ENCODE measurements around the gene DBI. TPM values are rescaled to one million over a fixed set of nuclear protein-coding genes. Genes with fewer than 3 reads are reported as not detected.

The DBI gene
- total and polyA plus RNA-seq, 2 of the 8 experiments (the other 6 are each of a cell fraction or from before 2014, with no cell fraction given) = 180 to 212 TPM

DNA sequence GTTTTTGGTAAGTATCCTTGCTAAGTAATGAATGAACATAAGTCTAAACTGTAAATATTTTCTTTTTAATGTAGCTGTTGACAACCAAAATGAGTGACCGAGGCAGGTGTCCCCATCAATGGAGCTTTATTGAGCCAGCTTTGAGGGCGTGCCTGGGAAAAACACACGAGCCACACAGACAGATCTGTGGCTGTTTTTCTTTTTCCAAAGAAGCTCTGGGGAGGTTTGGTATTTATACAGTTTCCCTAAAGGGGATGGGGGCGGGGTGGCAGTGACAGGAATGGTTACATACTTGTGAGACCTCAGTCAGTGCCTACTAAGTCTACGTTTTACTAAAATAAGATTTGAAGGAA lies 11.2 kb downstream of the DBI start (continued):
- TF ChIP-seq POU5F1 (IDR thresholded peaks at IDR 0.05; ENCODE audit: low read depth, low read length) (no peak), JUN (IDR thresholded peaks at IDR 0.05; ENCODE audit: low read depth, low read length) (no peak), POLR2A (IDR thresholded peaks at IDR 0.05; ENCODE audit: control extremely low read depth in 1 of 2, low read depth in 2 of 2, low read length in 2 of 2) (no peak), CHD1 (IDR thresholded peaks at IDR 0.05; ENCODE audit: low read depth, low read length) (no peak), ASH2L (IDR thresholded peaks at IDR 0.05; ENCODE audit: low read length) (no peak)
